Measurements from ENCODE around the gene GALK2.

Gene GALK2

GRCh38 chr15:49168016-49168415 lies 2.0 kb upstream of the GALK2 start:
- TF ChIP-seq, protein P1, sequence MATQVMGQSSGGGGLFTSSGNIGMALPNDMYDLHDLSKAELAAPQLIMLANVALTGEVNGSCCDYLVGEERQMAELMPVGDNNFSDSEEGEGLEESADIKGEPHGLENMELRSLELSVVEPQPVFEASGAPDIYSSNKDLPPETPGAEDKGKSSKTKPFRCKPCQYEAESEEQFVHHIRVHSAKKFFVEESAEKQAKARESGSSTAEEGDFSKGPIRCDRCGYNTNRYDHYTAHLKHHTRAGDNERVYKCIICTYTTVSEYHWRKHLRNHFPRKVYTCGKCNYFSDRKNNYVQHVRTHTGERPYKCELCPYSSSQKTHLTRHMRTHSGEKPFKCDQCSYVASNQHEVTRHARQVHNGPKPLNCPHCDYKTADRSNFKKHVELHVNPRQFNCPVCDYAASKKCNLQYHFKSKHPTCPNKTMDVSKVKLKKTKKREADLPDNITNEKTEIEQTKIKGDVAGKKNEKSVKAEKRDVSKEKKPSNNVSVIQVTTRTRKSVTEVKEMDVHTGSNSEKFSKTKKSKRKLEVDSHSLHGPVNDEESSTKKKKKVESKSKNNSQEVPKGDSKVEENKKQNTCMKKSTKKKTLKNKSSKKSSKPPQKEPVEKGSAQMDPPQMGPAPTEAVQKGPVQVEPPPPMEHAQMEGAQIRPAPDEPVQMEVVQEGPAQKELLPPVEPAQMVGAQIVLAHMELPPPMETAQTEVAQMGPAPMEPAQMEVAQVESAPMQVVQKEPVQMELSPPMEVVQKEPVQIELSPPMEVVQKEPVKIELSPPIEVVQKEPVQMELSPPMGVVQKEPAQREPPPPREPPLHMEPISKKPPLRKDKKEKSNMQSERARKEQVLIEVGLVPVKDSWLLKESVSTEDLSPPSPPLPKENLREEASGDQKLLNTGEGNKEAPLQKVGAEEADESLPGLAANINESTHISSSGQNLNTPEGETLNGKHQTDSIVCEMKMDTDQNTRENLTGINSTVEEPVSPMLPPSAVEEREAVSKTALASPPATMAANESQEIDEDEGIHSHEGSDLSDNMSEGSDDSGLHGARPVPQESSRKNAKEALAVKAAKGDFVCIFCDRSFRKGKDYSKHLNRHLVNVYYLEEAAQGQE (IDR thresholded peaks at IDR 0.05; ENCODE audit: insufficient read depth in 1 of 2, low read depth in 2 of 2, low read length in 2 of 2) = no peak
- TF ChIP-seq TAF1 (IDR thresholded peaks at IDR 0.05; ENCODE audit: borderline replicate concordance, insufficient read depth, low read length) (no peak), FOXP2 (optimal IDR thresholded peaks at IDR 0.05; ENCODE audit: borderline replicate concordance, extremely low read depth, extremely low read length, insufficient read depth) (no peak), SIN3A (IDR thresholded peaks at IDR 0.05; ENCODE audit: borderline replicate concordance, insufficient read depth, low read length) (no peak), POLR2AphosphoS5 (IDR thresholded peaks at IDR 0.05; ENCODE audit: low read depth, low read length) (no peak)

- TF ChIP-seq SIN3A (IDR thresholded peaks at IDR 0.05; ENCODE audit: borderline replicate concordance, insufficient read depth, low read length) (no peak), TAF1 (IDR thresholded peaks at IDR 0.05; ENCODE audit: borderline replicate concordance, insufficient read depth, low read length) (no peak), POLR2AphosphoS5 (IDR thresholded peaks at IDR 0.05; ENCODE audit: low read depth, low read length) (no peak), FOXP2 (optimal IDR thresholded peaks at IDR 0.05; ENCODE audit: borderline replicate concordance, extremely low read depth, extremely low read length, insufficient read depth) (no peak)
- TF ChIP-seq, protein P1 (IDR thresholded peaks at IDR 0.05; ENCODE audit: insufficient read depth in 1 of 2, low read depth in 2 of 2, low read length in 2 of 2) = no peak
Measured at GRCh38 chr15:49171790-49172189, 1.7 kb downstream of the GALK2 start.

- TF ChIP-seq FOXP2 (optimal IDR thresholded peaks at IDR 0.05; ENCODE audit: borderline replicate concordance, extremely low read depth, extremely low read length, insufficient read depth) (no peak), POLR2AphosphoS5 (IDR thresholded peaks at IDR 0.05; ENCODE audit: low read depth, low read length) (no peak), SIN3A (IDR thresholded peaks at IDR 0.05; ENCODE audit: borderline replicate concordance, insufficient read depth, low read length) (no peak), TAF1 (IDR thresholded peaks at IDR 0.05; ENCODE audit: borderline replicate concordance, insufficient read depth, low read length) (no peak)
- TF ChIP-seq, protein P1 (IDR thresholded peaks at IDR 0.05; ENCODE audit: insufficient read depth in 1 of 2, low read depth in 2 of 2, low read length in 2 of 2) = no peak
Measured at GRCh38 chr15:49174902-49175301, 4.9 kb downstream of the GALK2 start.

DNA sequence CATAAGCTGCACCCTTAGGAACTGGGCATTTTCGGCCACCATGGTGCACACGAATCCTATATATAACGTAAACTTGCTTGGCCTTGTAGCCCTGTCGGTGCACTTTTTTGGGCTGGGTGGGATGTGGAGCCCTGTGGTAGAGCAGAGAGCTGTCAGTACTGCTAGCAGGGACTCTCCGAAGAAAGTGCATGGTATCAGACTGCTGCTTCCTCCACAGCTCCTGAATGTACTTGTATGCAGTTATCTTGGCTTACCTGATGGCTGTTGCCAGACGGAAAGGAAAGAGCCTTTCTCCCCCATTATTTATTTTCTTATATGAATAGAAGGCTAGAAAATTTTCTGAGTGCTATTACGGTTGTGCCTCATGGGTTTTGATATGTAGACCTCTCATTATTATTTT lies 8.4 kb downstream of the GALK2 start:
- TF ChIP-seq, protein P1 (IDR thresholded peaks at IDR 0.05; ENCODE audit: insufficient read depth in 1 of 2, low read depth in 2 of 2, low read length in 2 of 2) = no peak
- no peak for TF ChIP-seq FOXP2 (optimal IDR thresholded peaks at IDR 0.05; ENCODE audit: borderline replicate concordance, extremely low read depth, extremely low read length, insufficient read depth)
- no peak for TF ChIP-seq TAF1 (IDR thresholded peaks at IDR 0.05; ENCODE audit: borderline replicate concordance, insufficient read depth, low read length)
- no peak for TF ChIP-seq SIN3A (IDR thresholded peaks at IDR 0.05; ENCODE audit: borderline replicate concordance, insufficient read depth, low read length)
- TF ChIP-seq POLR2AphosphoS5 (IDR thresholded peaks at IDR 0.05; ENCODE audit: low read depth, low read length) = no peak
